22Rv1 (cell line): Measurements from ENCODE around the gene PDIA5.
"Not testable (repeated sequence)": the region's sequence is repeated elsewhere in the genome, so short reads cannot be mapped to it uniquely, and the experiment has no call there.

Source experiments
- H3K27ac ChIP-seq: fragments of 450-650 bp; 2 replicates; pipeline ENCODE4 v1.5.1; 2017
- CTCF ChIP-seq: fragments of 450-650 bp; IDR thresholded peaks from 2 replicates; pipeline ENCODE4 v1.5.1; 2017; ENCODE audit warnings: mild to moderate bottlenecking
- ZFX ChIP-seq: fragments of 450-650 bp; IDR thresholded peaks from 2 replicates; pipeline ENCODE4 v1.6.1; 2017; ENCODE audit warnings: antibody characterized with exemption, borderline replicate concordance

PDIA5 gene

GRCh38 chr3:123151251-123151705, 84.5 kb downstream of the PDIA5 start:
- no peak overlapping the region for H3K27ac ChIP-seq
- no peak for TF ChIP-seq ZFX
- no peak for TF ChIP-seq CTCF

GRCh38 chr3:123151853-123152420, 85.1 kb downstream of the PDIA5 start:
- H3K27ac ChIP-seq = not testable (repeated sequence)

- H3K27ac ChIP-seq = no peak overlapping the region
- TF ChIP-seq ZFX = no peak
- no peak for TF ChIP-seq CTCF
Observed at GRCh38 chr3:123152687-123153086, 85.9 kb downstream of the PDIA5 start.

- no peak for TF ChIP-seq CTCF
- no peak for TF ChIP-seq ZFX
- no peak overlapping the region for H3K27ac ChIP-seq
Observed at GRCh38 chr3:123153125-123154019, 86.5 kb downstream of the PDIA5 start.

- TF ChIP-seq ZFX (no peak), CTCF (no peak)
- H3K27ac ChIP-seq = no peak overlapping the region
Observed at GRCh38 chr3:123154020-123154985, 87.5 kb downstream of the PDIA5 start.

- H3K27ac ChIP-seq = no peak overlapping the region
- TF ChIP-seq ZFX = no peak
- TF ChIP-seq CTCF = no peak
Observed at GRCh38 chr3:123155471-123156011, 88.7 kb downstream of the PDIA5 start.
